CD4-positive, alpha-beta memory T cell (primary cell): ENCODE results near the gene MAST4. TPM values are rescaled to one million over a fixed set of nuclear protein-coding genes. Genes with fewer than 3 reads are reported as not detected.
"Not testable (repeated sequence)": the region's sequence is repeated elsewhere in the genome, so short reads cannot be mapped to it uniquely, and the experiment has no call there.

Source experiments
- CTCF ChIA-PET: fragments of 350-600 bp; sonication (Branson Sonifier 250); formaldehyde crosslinking; loops from one replicate; lab custom pipeline; 2021; ENCODE audit warnings: inconsistent platforms; ENCODE audit not compliant: partially characterized antibody; lab: Charles Lee
- POLR2A ChIA-PET: fragments of 350-600 bp; sonication (Branson Sonifier 250); formaldehyde crosslinking; loops from one replicate; lab custom pipeline; 2021; ENCODE audit not compliant: partially characterized antibody; lab: Charles Lee
- DNase-seq, 5 donors: peaks; one replicate each; pipeline versions ENCODE4 v3.0.0 to v3.0.0-alpha.2; 2020 to 2022; ENCODE audit warnings: mixed read lengths in 1 of 5
- H3K27ac ChIP-seq: one replicate; pipeline ENCODE4 v1.7.0; 2013; ENCODE audit warnings: low read depth, low read length
- H3K27me3 ChIP-seq: 2 replicates; pipeline ENCODE4 v1.7.0; 2013; ENCODE audit warnings: mild to moderate bottlenecking, low read length, moderate library complexity; ENCODE audit not compliant: insufficient read depth
- H3K36me3 ChIP-seq: 2 replicates; pipeline ENCODE4 v1.7.0; 2013; ENCODE audit warnings: mild to moderate bottlenecking, low read length, moderate library complexity; ENCODE audit not compliant: insufficient read depth
- H3K4me1 ChIP-seq: 2 replicates; pipeline ENCODE4 v1.7.0; 2013; ENCODE audit warnings: mild to moderate bottlenecking, low read length, moderate library complexity; ENCODE audit not compliant: insufficient read depth
- H3K4me3 ChIP-seq, 2 donors: one replicate each; pipeline ENCODE4 v1.7.0; 2013; ENCODE audit warnings: low read length in 2 of 2, mild to moderate bottlenecking in 1 of 2
- H3K9me3 ChIP-seq, 2 donors: one replicate each; pipeline ENCODE4 v1.7.0; 2013; ENCODE audit warnings: low read length in 2 of 2, control low read depth in 1 of 2; ENCODE audit not compliant: control insufficient read depth in 1 of 2
- H3K27ac Mint-ChIP-seq, 7 donors: one replicate each; pipeline ENCODE4 v1.8.0; 2020 to 2021; ENCODE audit warnings: mixed read lengths in 7 of 7, mild to moderate bottlenecking in 6 of 7, inconsistent platforms in 3 of 7, moderate library complexity in 3 of 7
- H3K27me3 Mint-ChIP-seq, 2 donors: one replicate each; pipeline ENCODE4 v1.8.0; 2020 to 2021; ENCODE audit warnings: mixed read lengths in 2 of 2
- H3K36me3 Mint-ChIP-seq, 2 donors: one replicate each; pipeline ENCODE4 v1.8.0; 2020 to 2021; ENCODE audit warnings: mixed read lengths in 2 of 2, inconsistent platforms in 1 of 2, mild to moderate bottlenecking in 1 of 2
- H3K4me1 Mint-ChIP-seq, 4 donors: one replicate each; pipeline ENCODE4 v1.8.0; 2020 to 2021; ENCODE audit warnings: mixed read lengths in 4 of 4, mild to moderate bottlenecking in 1 of 4
- H3K4me3 Mint-ChIP-seq, 8 donors: one replicate each; pipeline ENCODE4 v1.8.0; 2020 to 2021; ENCODE audit warnings: mixed read lengths in 8 of 8, mild to moderate bottlenecking in 7 of 8, moderate library complexity in 6 of 8, inconsistent platforms in 3 of 8
- H3K9me3 Mint-ChIP-seq, 8 donors: one replicate each; pipeline ENCODE4 v1.8.0; 2020 to 2021; ENCODE audit warnings: mixed read lengths in 8 of 8, mild to moderate bottlenecking in 5 of 8, inconsistent platforms in 3 of 8, moderate library complexity in 1 of 8
- intact Hi-C: fragments of 100-400 bp; cut with micrococcal nuclease; formaldehyde crosslinking; loops from one replicate; pipeline ENCODE4 v1.15.1; 2023
- polyA plus RNA-seq, 2 donors: library from polyadenylated mRNA; unstranded; fragments of 300-500 nt; fragmentation: Illumina TruSeq; gene quantifications; one replicate each; pipeline ENCODE4 v1.2.3, GENCODE V29; 2021
- total RNA-seq, 2 experiments: library from RNA; stranded (reverse); gene quantifications; one replicate each; pipeline ENCODE4 v1.2.3, GENCODE V29; 2021

Gene MAST4
- total and polyA plus RNA-seq, 4 experiments from 2014 or later: 9.2 to 27.0 (median 21.3) TPM

GRCh38 chr5:66820630-66821207, 224.5 kb downstream of the MAST4 start:
- intact Hi-C loops: no loop called here

DNA sequence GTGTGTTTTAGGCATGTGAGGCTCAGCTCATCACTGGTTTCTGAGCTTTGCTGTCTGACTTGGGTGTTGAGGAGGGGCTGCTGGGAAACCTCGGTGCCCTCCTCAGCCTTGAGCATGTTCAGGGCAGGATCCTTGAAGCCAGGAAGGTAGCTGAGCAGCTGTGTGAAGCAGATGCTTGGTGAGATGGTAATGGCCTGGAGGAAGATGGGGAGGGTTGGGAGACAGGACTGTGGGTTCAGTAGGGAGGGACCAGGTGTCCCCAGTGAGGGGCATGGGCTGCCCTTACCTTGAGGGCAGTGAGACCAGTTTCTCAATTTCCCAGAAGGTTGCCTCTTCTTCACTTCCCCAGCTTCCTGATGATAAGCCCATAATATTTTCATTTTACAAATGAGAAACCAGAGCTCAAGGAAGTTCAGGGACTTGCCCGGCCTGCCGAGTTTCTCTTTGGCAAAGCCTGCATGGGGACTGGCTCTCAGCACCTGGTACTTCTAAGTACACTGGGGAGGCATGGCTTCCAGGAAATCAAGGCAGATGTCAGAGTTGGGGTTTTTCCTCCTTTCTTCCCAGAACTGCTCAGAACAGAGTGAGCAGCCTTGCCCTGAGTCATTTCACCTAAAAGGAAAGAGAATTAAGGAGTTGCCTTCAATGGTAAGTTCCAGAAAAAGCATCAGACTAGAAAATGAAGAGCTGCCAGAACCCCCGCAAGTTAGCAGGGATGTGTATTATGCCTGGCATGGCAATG, 225.7 kb downstream of the MAST4 start:
- Histone ChIP-seq H3K9me3 (no peaks in the 10 kb centered on the region), H3K27me3 (no peaks in the 10 kb centered on the region), H3K36me3 (no peaks in the 10 kb centered on the region), H3K4me3 (no peak overlapping the region), H3K4me1 (peaks cover 20% of the 10 kb centered on the region), H3K27ac (no peak overlapping the region)
- Mint-ChIP-seq H3K4me1 (peaks cover 5 to 26% (median 18%) of the 10 kb centered on the region in 4 donors), H3K9me3 (no peaks in the 10 kb centered on the region), H3K27ac (peak overlapping the region; percentile 52 to 89 (median 73)), H3K36me3 (no peaks in the 10 kb centered on the region), H3K4me3 (peak overlapping the region in 6 of 8 donors; percentile 4 to 71 (median 48)), H3K27me3 (no peaks in the 10 kb centered on the region)
- ChIA-PET POLR2A (no interaction called here), CTCF (interaction anchor here (0.6 to 2.1 kb wide), 3 partner anchors 8 to 44 kb away, joined by 3 to 7 read pairs (median 6); no protein-coding TSS in a partner anchor)
- intact Hi-C loops: no loop called here
- no peak for DNase-seq

More at GRCh38 chr5:66820630-66821207, 224.5 kb downstream of the MAST4 start:
- no peak overlapping the region for H3K4me3 Mint-ChIP-seq
- CTCF ChIA-PET: interaction anchor here (1.3 kb wide), 1 partner anchor 330 kb away, joined by 3 read pairs; no protein-coding TSS in a partner anchor
- H3K27me3 Mint-ChIP-seq: no peaks in the 10 kb centered on the region
- Histone ChIP-seq H3K9me3 (no peaks in the 10 kb centered on the region), H3K27ac (no peak overlapping the region), H3K4me1 (peaks cover 20% of the 10 kb centered on the region), H3K36me3 (no peaks in the 10 kb centered on the region), H3K4me3 (no peak overlapping the region), H3K27me3 (no peaks in the 10 kb centered on the region)
- POLR2A ChIA-PET: no interaction called here
- DNase-seq: no peak
- H3K27ac Mint-ChIP-seq: no peak overlapping the region
- no peaks in the 10 kb centered on the region for H3K9me3 Mint-ChIP-seq
- no peaks in the 10 kb centered on the region for H3K36me3 Mint-ChIP-seq
- peaks cover 5 to 26% (median 18%) of the 10 kb centered on the region in 4 donors for H3K4me1 Mint-ChIP-seq

DNA sequence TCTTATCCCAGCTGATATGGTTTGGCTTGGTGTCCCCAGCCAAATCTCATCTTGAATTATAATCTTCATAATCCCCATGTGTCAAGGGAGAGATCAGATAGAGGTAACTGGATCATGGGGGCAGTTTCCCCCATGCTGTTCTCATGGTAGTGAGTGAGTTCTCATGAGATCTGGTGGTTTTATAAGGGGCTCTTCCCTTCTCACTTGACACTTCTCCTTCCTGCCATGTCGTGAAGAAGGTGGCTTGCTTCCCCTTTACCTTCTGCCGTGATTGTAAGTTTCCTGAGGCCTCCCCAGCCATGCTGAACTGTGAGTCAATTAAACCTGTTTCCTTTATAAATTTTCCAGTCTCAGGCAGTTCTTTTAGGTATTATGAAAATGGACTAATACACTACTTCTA, 226.7 kb downstream of the MAST4 start:
- H3K36me3 ChIP-seq, POLR2A ChIA-PET, H3K27me3 Mint-ChIP-seq, H3K4me3 ChIP-seq, H3K9me3 Mint-ChIP-seq, H3K36me3 Mint-ChIP-seq, H3K27me3 ChIP-seq, intact Hi-C loops, H3K27ac ChIP-seq, H3K9me3 ChIP-seq, DNase-seq: not testable (repeated sequence)
- H3K4me1 Mint-ChIP-seq: peaks cover 5 to 27% (median 19%) of the 10 kb centered on the region in 4 donors
- H3K27ac Mint-ChIP-seq: peak overlapping the region in 3 of 7 donors; percentile 66 to 89 (median 82)
- H3K4me1 ChIP-seq: peaks cover 20% of the 10 kb centered on the region
- CTCF ChIA-PET: interaction anchor here (2.1 kb wide), 2 partner anchors 8 to 9 kb away, joined by 6 to 7 read pairs; no protein-coding TSS in a partner anchor
- peak overlapping the region in 1 of 8 donors; percentile 17 for H3K4me3 Mint-ChIP-seq

GRCh38 chr5:66824476-66824875, 228.3 kb downstream of the MAST4 start:
- H3K27me3 ChIP-seq: no peaks in the 10 kb centered on the region
- DNase-seq: no peak
- intact Hi-C loops: no loop called here
- no peaks in the 10 kb centered on the region for H3K36me3 Mint-ChIP-seq
- H3K27ac Mint-ChIP-seq: peak overlapping the region in 2 of 7 donors; percentile 16 to 70
- H3K27ac ChIP-seq: no peak overlapping the region
- H3K36me3 ChIP-seq: no peaks in the 10 kb centered on the region
- POLR2A ChIA-PET: interaction anchor here (0.6 kb wide), 1 partner anchor 684 kb away, joined by 3 read pairs; no protein-coding TSS in a partner anchor
- no peak overlapping the region for H3K4me3 Mint-ChIP-seq
- H3K4me3 ChIP-seq: no peak overlapping the region
- peaks cover 28% of the 10 kb centered on the region for H3K4me1 ChIP-seq
- no peaks in the 10 kb centered on the region for H3K27me3 Mint-ChIP-seq
- peaks cover 15 to 42% (median 28%) of the 10 kb centered on the region in 4 donors for H3K4me1 Mint-ChIP-seq
- no peaks in the 10 kb centered on the region for H3K9me3 Mint-ChIP-seq
- CTCF ChIA-PET: interaction anchor here (2.1 kb wide), 1 partner anchor 10 kb away, joined by 7 read pairs; no protein-coding TSS in a partner anchor
- H3K9me3 ChIP-seq: no peaks in the 10 kb centered on the region

DNA sequence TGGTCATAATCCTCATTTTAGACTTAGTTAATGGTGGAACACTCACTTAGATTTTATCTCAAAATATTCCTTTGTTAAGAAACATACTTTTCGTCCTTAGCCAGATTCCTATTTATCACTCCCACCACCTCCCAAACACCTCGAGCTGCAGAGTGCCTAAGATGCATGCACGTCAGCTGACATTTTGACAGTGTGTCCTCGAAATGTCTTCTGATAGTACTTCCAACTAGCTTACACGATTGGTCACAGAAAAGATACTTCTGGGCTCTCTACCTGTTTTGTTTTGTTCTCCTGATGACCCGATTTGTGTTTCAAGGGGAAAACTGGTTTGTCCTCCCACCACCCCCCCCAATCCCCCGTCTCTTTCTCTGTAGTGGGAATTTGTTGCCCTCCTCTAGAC, 230.1 kb downstream of the MAST4 start:
- intact Hi-C loops: no loop called here
- no peak for DNase-seq
- no peak overlapping the region for H3K27ac Mint-ChIP-seq
- POLR2A ChIA-PET: no interaction called here
- H3K27me3 ChIP-seq: no peaks in the 10 kb centered on the region
- no peak overlapping the region for H3K4me3 ChIP-seq
- H3K9me3 Mint-ChIP-seq: no peaks in the 10 kb centered on the region
- no peaks in the 10 kb centered on the region for H3K9me3 ChIP-seq
- no peak overlapping the region for H3K4me3 Mint-ChIP-seq
- H3K36me3 Mint-ChIP-seq: no peaks in the 10 kb centered on the region
- H3K27ac ChIP-seq: no peak overlapping the region
- H3K36me3 ChIP-seq: no peaks in the 10 kb centered on the region
- H3K27me3 Mint-ChIP-seq: peaks cover 1 to 2% of the 10 kb centered on the region in 2 donors
- peaks cover 21 to 52% (median 35%) of the 10 kb centered on the region in 4 donors for H3K4me1 Mint-ChIP-seq
- CTCF ChIA-PET: interaction anchor here (6.1 kb wide), 1 partner anchor 12 kb away, joined by 72 read pairs; no protein-coding TSS in a partner anchor
- H3K4me1 ChIP-seq: peaks cover 33% of the 10 kb centered on the region

- no peaks in the 10 kb centered on the region for H3K9me3 Mint-ChIP-seq
- ChIA-PET POLR2A (no interaction called here), CTCF (interaction anchor here (6.1 kb wide), 1 partner anchor 12 kb away, joined by 72 read pairs; no protein-coding TSS in a partner anchor)
- peak overlapping the region in 1 of 7 donors; percentile 13 for H3K27ac Mint-ChIP-seq
- no peaks in the 10 kb centered on the region for H3K36me3 Mint-ChIP-seq
- intact Hi-C loops: no loop called here
- H3K27me3 Mint-ChIP-seq: peaks cover 1 to 2% of the 10 kb centered on the region in 2 donors
- H3K4me1 ChIP-seq: peaks cover 30% of the 10 kb centered on the region
- no peak overlapping the region for H3K4me3 ChIP-seq
- H3K9me3 ChIP-seq: no peaks in the 10 kb centered on the region
- no peak overlapping the region for H3K4me3 Mint-ChIP-seq
- H3K4me1 Mint-ChIP-seq: peaks cover 21 to 49% (median 33%) of the 10 kb centered on the region in 4 donors
- no peaks in the 10 kb centered on the region for H3K36me3 ChIP-seq
- no peak for DNase-seq
- no peak overlapping the region for H3K27ac ChIP-seq
- no peaks in the 10 kb centered on the region for H3K27me3 ChIP-seq
Observed at GRCh38 chr5:66826696-66827095, 230.5 kb downstream of the MAST4 start.
